CD4-positive, alpha-beta T cell treated with Interferon alpha-2 for 1 hour (primary cell): ENCODE measurements around the gene PRKAR1B.
"Not testable (repeated sequence)": the region's sequence is repeated elsewhere in the genome, so short reads cannot be mapped to it uniquely, and the experiment has no call there.

Experiments
- DNase-seq, 2 donors: peaks; one replicate each; pipeline ENCODE4 v3.0.0-alpha.2; 2020 to 2022

The PRKAR1B gene

GRCh38 chr7:551615-551970, 175.5 kb downstream of the PRKAR1B start:
- DNase-seq, result not testable (repeated sequence)

- DNase-seq, result no peak
Measured at GRCh38 chr7:550881-551614, 176.0 kb downstream of the PRKAR1B start.

- no peak for DNase-seq
Measured at GRCh38 chr7:549891-550625, 177.0 kb downstream of the PRKAR1B start.

GRCh38 chr7:549066-549890, 177.8 kb downstream of the PRKAR1B start:
- DNase-seq, result no peak

GRCh38 chr7:548401-548800, 178.7 kb downstream of the PRKAR1B start:
- no peak for DNase-seq

GRCh38 chr7:545470-545869, 181.6 kb downstream of the PRKAR1B start:
- no peak for DNase-seq

- DNase-seq, result no peak
Measured at GRCh38 chr7:544338-545221, 182.5 kb downstream of the PRKAR1B start.

GRCh38 chr7:543501-544337, 183.4 kb downstream of the PRKAR1B start:
- no peak for DNase-seq

GRCh38 chr7:542713-543500, 184.2 kb downstream of the PRKAR1B start:
- no peak for DNase-seq

- no peak for DNase-seq
Measured at GRCh38 chr7:542131-542712, 184.9 kb downstream of the PRKAR1B start.

- no peak for DNase-seq
Measured at GRCh38 chr7:541661-542060, 185.4 kb downstream of the PRKAR1B start.

GRCh38 chr7:540997-541396, 186.1 kb downstream of the PRKAR1B start:
- no peak for DNase-seq

GRCh38 chr7:540579-540978, 186.5 kb downstream of the PRKAR1B start:
- no peak for DNase-seq

- no peak for DNase-seq
Measured at GRCh38 chr7:539731-540411, 187.2 kb downstream of the PRKAR1B start.

GRCh38 chr7:538764-539685, 188.1 kb downstream of the PRKAR1B start:
- DNase-seq, result no peak

GRCh38 chr7:537911-538634, 189.0 kb downstream of the PRKAR1B start:
- no peak for DNase-seq

- DNase-seq, result no peak
Measured at GRCh38 chr7:536231-536630, 190.8 kb downstream of the PRKAR1B start.

- DNase-seq, result no peak
Measured at GRCh38 chr7:534959-535358, 192.1 kb downstream of the PRKAR1B start.
